ENCODE results near the gene WWOX.

DNA sequence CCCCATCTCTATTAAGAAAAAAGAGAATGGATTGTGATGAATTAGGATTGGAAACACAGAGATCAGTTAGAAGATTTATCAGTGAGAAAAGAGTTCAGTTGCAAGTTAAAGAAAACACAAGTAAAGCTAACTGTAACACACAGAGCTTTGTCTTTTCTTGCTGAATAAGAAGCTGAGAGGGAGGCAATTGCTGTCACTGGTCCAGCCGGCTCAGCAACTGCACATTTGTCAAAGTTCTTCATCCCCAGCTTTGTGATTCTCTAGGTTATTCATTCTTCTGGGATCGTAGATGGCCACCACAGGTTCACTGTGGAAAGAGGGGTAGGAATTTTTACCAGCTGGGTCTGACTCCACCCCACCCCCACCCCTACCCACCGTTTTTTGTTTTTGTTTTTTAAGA lies 615.7 kb downstream of the WWOX start:
- TF ChIP-seq RAD21 (CRISPR knock-in tag; IDR thresholded peaks at IDR 0.05) (no peak), ZNF615 (CRISPR knock-in tag; IDR thresholded peaks at IDR 0.05; ENCODE audit: borderline replicate concordance) (no peak), JUND (CRISPR knock-in tag; IDR thresholded peaks at IDR 0.05) (no peak), SP1 (IDR thresholded peaks at IDR 0.05) (no peak), SP1 (CRISPR knock-in tag; IDR thresholded peaks at IDR 0.05) (no peak), POLR2A (IDR thresholded peaks at IDR 0.05; ENCODE audit: insufficient read depth in 1 of 2, low read depth in 2 of 2, low read length in 2 of 2) (no peak), SKI (IDR thresholded peaks at IDR 0.05; ENCODE audit: partially characterized antibody) (no peak), ZNF138 (CRISPR knock-in tag; IDR thresholded peaks at IDR 0.05; ENCODE audit: low read depth) (no peak)
- TF ChIP-seq, protein P1, sequence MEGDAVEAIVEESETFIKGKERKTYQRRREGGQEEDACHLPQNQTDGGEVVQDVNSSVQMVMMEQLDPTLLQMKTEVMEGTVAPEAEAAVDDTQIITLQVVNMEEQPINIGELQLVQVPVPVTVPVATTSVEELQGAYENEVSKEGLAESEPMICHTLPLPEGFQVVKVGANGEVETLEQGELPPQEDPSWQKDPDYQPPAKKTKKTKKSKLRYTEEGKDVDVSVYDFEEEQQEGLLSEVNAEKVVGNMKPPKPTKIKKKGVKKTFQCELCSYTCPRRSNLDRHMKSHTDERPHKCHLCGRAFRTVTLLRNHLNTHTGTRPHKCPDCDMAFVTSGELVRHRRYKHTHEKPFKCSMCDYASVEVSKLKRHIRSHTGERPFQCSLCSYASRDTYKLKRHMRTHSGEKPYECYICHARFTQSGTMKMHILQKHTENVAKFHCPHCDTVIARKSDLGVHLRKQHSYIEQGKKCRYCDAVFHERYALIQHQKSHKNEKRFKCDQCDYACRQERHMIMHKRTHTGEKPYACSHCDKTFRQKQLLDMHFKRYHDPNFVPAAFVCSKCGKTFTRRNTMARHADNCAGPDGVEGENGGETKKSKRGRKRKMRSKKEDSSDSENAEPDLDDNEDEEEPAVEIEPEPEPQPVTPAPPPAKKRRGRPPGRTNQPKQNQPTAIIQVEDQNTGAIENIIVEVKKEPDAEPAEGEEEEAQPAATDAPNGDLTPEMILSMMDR (CRISPR knock-in tag; IDR thresholded peaks at IDR 0.05) = no peak
